ENCODE results near the gene PTPRM.
A peak's percentile ranks its signal among the peaks of the same experiment; 100 is the strongest.

PTPRM gene

DNA sequence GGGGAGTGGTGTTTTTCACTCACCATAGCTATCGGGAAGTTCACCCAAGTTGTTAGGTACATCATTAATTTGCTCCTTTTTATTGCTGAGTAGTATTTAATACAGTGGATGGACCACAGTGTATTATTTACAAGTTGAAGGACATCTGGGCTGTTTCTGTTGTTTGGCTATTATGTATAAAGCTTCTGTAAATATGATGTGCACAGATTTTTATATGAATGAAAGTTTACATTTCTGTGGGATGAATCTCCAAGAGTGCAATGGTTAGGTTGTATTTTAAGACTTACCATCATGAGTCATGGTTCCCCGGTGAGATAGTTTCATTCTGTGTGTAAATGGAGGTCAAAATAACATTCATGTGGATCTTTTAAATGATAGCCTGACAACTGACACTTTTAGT, 337.4 kb downstream of the PTPRM start:
- DNase-seq: peak; percentile 43

DNA sequence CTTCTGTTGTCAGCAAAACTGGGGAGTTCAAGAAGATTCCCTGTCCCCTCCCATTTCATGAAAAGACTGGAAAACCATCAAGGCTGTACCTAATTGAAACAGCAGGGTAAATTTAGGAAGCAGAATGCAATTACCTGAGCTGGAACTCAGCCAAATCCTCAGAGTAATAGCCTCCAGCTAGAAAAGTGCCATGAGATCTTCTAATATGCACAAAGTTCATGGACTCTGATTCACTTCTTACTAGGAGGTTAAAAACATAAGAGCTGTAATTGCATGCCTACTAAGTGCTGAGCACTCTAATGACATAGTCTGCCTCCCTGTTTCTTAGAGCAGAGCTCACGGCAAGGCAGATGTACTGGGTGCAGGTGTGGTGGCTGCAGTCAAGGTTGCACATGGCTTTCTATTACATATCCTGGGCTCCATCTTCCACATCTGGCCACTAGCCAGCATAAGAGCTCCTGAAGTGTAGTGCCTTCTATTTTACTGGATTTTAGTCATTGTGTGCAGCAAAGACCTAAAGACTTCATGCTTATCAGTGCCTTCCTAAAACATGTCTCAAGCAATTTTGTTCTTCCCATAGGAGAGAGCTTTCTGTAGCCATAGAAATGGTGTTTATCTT, 341.7 kb downstream of the PTPRM start:
- DNase-seq: no peak

DNA sequence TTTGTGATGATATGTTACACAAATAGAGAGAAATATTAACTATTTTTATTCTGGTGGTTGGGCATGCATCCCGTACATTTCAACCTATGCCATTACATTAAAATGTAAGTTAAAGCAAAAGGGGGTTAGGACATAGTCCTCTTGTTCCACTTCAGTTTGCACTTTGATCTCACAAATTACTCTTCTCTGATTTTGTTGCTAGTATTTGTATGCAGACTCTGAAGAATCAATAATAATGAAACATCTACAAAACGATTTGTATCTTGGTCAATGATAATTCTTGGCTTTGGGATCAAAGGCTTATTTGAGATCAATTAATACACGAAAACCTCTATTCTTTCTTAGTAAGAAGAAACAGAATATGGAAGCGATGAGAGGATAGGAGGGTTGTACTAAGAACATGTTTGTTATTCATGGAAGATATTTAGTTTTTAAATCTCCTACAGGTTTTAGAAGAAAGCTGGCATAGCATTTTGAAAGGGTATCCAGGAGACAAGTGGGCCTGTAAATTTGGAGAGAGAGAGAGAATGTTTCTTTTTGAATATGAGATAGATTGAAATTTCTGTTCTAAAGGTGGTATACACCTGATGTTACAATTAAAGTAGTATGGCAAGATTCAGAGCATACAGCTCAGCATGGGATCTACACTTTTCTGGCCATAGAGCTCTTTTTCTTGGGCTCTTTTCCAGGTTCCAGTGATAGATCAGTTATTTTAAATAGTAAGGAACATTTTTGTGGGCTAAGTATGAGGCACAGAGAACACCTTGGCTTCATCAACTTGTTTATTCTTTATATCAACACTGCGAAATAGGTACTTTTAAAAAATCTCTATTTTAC, 347.9 kb downstream of the PTPRM start:
- no peak for DNase-seq

DNA sequence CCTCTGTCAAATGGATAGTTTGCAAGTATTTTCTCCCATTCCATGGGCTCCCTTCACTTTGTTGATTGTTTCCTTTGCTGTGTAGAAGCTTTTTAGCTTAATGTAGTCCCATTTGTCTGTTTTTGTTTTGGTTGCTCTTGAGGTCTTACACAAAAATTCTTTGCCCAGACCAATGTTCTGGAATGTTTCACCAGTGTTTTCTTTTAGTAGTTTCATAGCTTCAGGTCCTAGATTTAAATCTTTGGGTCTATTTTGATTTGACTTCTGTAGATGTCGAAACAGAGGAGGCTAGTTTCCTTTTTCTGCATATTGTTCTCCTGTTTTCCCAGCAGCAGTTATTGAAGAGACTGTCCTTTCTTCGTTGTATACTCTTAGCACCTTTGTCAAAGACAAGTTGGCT, 351.6 kb downstream of the PTPRM start:
- DNase-seq: no peak

DNA sequence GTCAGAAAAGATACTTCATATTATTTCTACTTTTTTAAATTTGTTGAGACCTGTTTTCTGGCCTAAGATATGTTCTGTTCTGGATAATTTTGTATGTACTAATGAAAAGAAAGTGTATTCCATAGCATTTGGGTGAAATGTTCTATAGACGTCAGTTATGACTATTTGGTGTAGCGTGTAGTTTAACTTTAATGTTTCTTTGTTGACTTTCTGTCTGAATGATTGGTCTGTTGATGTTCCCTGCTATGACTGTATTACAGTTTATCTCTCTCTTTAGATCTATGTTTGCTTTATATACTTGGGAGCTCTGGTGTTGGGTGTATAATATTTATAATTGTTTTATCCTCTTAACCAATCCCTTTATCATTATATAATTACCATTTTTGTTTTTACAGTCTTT, 352.4 kb downstream of the PTPRM start:
- no peak for DNase-seq

DNA sequence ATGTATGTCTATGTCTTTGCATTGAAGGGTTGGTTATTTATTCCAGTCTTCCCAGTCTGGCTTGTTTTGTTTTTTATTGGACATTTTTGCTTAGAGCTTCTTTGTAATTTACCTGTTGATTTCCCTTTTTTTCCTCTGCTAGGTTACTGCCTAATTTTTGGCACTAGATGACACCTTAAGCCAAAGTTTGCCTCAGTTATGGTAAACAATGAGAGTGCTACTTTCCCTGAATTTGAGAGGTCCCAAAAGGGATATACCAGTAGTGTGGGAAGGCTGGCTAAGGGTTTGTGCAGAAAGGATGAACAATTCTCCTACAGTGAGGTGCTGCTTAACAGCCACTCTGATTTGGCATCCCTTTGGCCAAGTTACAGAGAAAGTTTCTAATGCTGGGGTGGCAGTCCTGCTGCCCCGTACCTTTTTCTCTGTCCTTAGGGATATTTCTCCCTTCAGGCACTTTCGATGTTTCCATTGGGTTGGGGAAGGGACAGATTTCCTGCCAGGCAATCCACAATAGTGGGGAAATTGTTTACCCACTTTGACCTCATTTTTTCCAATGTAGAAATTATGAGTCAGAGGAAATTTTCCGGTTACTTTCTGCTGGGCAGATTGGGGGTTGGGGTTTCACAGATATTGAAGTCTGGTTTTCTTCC, 354.9 kb downstream of the PTPRM start:
- DNase-seq: peak; percentile 55

DNA sequence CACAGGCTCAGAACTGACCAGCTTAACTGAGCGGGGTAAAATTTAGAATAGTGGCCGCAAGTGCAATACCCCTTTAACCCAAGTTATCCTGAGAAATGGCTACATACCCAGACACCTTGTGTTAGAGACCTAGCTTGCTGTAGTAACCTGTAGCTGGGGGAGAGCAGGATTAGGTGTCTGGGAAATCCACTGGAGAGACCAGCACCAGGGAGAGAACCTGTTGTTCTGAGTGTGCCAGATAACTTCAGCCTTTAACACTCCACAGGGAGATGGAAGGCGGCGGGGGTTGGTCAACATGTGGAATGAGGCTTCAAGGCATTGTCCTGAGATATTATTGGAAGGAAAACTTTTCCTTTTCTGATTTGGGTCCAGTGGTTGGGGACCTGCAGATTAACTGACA, 356.0 kb downstream of the PTPRM start:
- DNase-seq: no peak

DNA sequence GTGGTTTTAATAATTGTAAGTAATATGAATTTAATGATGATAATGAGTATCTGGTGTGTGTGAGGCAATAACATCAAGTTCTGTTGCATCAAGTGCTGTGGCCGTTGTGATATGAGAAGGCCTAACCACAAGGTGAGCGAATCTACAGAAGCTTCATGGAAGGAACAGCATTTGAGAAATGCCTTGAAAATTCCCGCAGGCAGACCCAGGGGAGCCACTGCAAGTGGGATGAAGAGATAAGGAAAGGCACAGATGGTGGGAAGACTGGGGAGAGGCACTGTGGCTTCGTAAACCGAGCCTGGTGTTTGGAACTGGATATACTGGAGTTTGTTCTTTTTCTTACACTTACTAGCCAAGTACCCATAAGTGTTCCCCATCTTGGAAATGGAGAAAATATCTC, 357.5 kb downstream of the PTPRM start:
- no peak for DNase-seq

DNA sequence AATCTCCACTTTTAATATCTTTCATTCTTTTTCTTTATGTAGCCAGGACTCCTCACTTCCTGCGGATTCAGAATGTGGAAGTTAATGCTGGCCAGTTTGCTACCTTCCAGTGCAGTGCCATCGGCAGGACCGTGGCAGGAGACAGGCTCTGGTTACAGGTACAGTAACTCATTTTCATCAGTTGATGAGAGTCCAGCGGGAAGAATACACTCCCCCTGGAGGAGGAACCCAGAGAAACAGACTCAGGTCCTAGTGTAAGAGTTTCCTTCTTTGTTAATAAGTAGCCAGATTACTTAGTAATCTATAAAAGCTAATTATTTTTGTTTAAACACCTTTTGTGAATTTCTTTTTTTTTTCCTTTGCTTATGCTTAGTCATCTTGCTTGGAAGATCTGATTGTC, 359.4 kb downstream of the PTPRM start:
- DNase-seq: no peak

DNA sequence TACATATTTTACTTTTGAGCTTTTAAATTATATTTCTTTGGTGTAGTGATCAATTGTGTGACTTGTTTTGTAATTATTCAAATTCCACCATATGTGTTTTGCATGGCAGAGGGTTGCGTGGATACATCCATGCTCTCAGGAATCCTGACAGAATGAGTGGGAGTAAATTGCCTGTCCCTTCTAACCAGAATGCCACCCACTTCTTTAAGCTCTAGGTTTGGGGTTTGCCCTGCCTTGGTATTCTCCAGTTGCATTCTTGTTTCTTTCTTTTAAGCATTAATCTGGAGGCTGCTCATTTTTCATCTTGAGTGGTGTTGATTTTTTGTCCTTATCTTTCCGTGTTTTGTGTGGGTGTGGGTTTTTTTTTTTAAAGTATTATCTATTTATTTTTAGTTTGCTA, 360.0 kb downstream of the PTPRM start:
- peak; percentile 43 for DNase-seq

DNA sequence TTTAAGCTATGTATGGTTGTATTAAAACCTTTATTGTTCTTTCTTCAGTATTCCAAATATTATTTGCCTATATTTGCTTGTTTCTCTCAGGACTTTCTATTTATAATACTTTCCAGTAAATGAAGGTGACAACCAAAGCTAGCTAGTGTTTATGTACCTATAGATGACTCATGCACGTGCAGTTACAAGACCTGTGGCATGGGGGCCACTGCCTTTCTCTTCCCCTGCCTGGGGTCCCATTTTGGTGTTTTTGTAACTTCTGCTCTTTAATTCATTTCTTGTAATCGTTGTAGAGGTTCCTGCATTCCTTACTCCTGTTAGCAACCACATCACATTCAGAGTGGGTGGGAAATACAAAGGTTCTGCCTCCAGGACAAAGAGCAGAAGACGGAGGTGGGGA, 364.6 kb downstream of the PTPRM start:
- no peak for DNase-seq

DNA sequence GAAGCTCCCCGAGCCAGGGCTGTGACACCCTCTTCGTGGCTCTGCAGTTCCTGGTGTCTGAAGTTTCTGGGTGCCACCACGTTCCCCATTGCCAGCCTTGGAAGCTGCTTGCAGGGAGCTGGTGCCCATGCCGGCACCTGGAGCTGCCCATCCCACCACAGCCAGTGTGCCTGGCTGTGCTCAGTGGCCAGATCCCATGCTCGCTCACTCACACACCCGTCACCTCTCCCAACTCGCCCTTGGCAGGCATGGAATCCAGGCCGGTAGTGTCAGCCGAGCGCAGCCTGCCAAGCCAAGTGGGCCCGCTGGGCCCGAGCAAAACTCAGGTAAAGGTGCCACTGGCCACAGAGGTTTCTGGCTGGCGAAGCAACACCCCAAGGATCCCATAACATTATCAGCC, 370.2 kb downstream of the PTPRM start:
- no peak for DNase-seq

DNA sequence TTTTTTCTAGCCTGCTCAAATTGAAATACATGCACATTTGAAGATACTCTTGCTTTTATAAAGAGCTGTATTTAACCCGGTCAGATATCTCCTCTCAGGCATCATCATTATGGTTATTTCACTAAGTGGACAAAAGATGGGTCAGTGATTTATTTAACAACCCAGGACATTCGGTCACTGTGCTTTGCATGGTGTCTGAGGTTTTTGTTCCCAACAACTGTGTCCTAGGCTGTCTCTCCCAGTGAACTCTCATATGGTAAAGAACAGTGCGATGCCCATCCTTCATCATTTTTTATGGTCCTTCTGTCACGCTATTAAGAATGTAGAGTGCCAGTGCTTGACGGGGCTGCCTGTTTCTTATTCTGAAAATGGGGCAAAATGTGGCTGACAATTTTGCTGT, 372.4 kb downstream of the PTPRM start:
- DNase-seq: no peak

DNA sequence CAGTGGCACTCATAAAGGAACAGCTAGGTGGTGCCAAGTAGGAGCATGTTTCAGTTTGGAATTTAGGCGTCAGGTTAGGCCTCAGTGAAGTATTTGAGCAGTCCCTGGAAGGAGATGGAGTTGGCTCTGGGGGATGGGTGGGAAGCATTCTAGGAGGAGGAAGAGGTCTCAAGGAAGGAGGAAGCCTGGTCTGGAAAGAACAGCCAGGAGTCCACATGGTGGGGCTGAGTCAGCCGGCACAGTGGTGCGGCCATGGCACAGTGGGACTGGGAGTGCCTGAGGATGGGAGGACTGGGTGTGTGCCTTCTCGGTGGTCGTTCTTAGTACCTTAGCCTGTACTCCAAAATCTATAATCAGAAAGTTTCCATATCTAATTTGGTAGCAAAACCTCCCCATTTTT, 373.3 kb downstream of the PTPRM start:
- DNase-seq: no peak

DNA sequence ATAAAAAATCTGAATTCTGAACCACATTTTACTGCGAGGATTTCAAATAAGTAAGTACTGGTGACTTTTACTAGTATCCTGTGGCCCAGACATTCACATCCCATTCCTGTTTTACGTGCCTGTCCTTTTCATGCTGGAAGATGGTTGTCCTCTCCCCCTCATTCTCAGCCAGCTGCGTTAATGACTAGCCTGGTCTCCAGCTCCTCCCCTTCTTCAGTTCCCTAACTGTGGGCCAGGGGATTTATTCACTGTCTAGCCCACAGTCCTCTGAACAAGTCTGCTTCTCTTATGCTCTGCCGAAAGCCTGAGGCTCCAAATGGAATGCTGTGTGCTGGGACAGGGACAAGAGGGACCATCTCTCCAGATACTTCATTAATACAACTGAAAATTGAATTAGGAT, 373.9 kb downstream of the PTPRM start:
- DNase-seq: no peak

DNA sequence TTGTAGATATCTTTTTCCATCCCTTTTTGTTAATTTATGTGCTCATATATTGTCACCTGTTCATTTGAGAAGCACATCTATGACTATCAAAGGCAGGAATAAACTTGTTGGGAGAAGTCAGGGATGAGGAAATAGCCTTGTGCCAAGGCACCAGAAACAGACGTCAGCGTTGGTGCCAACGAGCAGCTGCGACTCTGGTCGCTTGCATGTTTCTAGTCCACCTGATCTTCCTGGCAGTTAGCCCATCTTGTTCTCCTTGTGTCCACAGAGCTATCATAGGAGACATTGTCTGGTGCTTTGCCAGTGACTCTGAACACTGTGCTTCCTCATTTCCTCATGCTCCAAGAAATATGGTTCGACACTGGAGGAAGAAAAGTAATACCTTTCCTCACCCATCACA, 374.4 kb downstream of the PTPRM start:
- no peak for DNase-seq

DNA sequence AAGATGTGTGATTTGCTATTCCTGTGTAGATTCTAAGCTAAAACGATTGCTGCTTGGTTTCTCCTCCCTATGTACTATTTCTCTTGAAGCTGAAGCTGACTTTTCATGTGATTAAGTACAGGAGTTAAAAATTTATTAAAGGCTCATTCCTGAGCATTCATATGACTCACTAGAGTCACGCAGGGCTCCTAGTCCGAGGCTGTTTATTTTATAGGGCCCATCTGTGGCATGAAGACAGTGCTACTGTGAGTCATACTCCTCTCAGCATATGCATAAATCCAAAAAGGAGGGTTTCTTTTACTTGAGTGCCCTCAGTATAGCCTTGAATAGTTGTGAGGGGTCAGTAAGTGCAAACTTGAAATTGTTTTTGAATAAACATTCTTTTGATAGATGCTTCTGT, 378.8 kb downstream of the PTPRM start:
- DNase-seq: peak; percentile 73

DNA sequence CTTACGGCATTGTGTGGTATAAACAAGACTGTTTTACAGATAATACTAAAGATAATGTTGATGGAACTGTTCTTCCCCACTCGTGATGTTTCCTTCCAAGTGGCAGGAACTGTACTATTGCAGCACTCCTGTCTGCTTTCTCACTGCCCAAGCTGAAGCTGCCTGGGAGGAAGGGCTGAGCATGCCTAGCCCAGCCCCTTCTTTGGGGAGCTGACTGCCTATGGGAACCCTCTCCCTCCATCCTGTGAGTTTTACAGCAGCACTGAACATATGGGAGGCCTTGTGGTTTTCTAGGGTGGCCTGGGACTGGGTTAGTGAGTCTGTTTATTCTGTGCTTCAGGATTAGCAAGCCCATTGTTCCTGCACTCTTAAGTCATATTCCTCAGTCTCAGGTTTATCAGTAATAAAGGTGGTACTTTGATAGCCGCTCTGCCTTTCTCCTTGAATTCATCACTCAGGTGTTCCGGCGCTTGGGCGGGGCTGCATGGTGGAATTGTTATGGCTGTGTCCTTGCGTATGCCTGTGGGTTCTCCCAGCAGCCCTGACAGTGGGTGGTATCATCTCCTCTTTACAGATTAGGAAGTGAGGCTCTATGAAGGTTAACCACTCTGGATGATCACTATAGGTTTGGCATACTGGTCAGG, 379.7 kb downstream of the PTPRM start:
- peak; percentile 61 for DNase-seq

DNA sequence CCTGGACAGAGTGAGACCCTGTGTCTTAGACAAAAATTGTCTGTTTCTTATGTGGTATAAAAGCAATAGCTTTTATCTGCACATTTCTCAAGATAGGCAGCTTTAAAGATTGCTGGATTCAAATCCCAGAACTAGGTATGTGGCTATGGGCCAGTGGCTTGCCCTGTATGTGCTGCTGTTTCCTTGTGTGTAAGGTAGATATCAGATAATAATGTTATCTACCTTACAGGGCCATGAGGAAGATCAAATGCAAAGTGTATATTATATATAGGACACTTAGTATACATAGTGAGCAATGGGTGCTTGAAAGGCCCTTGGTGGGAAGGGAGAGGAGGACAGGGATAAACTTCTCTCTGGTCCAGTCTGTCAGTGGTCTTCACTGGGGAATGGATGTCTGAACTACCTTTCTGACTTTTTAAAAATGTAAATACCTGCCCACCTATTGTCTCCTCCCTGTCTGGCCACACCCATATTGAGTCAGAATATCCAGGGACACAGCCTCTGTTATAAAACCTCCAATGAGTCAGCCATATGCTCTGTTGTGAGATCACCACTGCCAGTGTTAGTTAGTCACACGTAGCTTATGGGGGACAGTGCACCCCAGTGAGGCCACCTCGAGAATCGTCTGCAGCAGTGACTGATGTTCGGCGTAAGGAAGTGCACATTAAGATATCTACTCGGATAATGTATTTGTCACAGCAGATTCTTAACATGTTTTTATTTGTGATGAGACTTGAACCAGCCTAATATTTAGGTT, 383.4 kb downstream of the PTPRM start:
- peak; percentile 67 for DNase-seq

DNA sequence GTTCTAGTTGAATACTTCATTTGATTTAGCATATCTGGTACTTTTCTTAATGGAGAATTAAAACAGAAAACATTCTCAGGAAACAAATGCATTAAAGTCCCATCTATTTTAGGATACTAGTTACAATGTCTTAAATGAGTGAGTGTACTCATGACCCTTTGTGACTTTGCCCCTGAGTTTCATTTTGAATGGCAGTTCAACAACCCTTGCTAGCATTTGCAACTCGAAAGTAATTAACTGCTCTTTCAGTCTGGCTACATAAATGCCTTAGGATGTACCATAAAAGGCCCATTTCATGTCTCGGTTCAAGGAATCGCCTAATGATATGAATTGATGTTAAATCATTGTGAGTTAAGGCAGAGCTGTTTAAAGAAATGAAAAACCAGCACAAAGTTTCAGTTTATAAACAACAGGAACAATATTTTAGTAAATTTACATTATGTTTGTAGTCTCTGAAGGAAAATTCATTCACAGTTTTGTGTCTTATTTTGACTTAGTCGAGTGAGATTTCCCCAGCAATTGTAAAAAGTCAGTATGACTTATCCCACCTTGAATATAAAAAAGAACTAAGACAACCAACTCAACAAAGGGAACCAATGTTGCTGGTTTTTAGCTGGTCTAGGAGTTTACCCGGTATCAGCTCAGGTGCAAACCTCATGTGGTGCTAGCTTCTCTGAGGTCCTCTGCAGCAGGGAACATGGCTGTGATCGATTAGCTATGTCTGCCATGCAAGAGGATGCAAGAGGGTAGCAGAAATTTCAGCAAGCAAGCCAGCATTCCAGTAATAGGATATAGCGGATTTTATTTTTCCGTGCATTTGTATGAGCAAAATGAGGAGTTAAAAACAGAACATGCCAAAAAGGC, 386.2 kb downstream of the PTPRM start:
- DNase-seq: no peak

DNA sequence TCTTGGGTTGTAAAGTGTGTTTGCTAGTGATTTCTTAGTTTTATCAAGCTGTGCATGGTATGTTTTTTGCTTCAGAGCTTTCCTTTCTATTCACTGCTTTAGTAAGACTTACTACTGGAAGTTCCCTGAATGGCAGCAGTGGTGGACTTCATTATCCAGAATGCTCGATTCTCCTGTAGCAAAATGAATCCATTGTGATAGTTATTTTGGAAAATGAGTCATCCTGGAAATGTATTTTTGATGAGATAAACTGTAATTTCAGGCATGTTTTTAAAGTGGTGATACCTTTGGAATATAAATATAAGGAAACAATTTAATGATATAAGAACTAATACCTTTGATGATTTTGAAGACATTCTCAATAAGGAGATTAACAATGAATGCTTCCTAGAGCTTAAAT, 387.1 kb downstream of the PTPRM start:
- DNase-seq: no peak

DNA sequence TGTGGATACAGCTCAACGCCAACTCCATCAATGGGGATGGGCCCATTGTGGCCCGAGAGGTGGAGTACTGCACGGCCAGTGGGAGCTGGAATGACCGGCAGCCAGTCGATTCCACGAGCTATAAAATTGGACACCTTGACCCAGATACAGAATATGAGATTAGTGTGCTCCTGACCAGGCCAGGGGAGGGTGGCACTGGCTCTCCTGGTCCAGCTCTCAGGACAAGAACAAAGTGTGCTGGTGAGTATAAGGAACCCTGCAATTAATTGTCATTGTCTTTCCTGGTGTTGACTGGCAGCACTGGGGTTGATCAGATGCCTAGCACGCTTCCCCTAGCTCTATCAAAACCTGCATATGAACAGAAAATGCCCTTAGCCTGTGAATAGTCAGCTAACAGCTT, 388.1 kb downstream of the PTPRM start:
- no peak for DNase-seq

All from NCI-H226 (cell line).